ENCODE measurements around the gene FAM72D.
A peak's percentile ranks its signal among the peaks of the same experiment; 100 is the strongest.
"Not testable (repeated sequence)": the region's sequence is repeated elsewhere in the genome, so short reads cannot be mapped to it uniquely, and the experiment has no call there.

FAM72D gene

GRCh38 chr1:145127144-145127543, 31.4 kb downstream of the FAM72D start:
- not testable (repeated sequence) for H3K27ac ChIP-seq (ENCODE audit: low read length); H3K27me3 ChIP-seq (ENCODE audit: low read depth, low read length); H3K4me3 ChIP-seq (ENCODE audit: low read depth in 1 of 2, low read length in 2 of 2); H3K36me3 ChIP-seq (ENCODE audit: control insufficient read depth in 1 of 2, insufficient read depth in 2 of 2, low read length in 2 of 2); H3K4me1 ChIP-seq (ENCODE audit: control insufficient read depth in 1 of 2, insufficient read depth in 2 of 2, low read length in 2 of 2); H3K9me3 ChIP-seq (ENCODE audit: control insufficient read depth in 1 of 2, low read length in 2 of 2)

- not testable (repeated sequence) for H3K4me3 ChIP-seq (ENCODE audit: low read depth in 1 of 2, low read length in 2 of 2); H3K27ac ChIP-seq (ENCODE audit: low read length); H3K36me3 ChIP-seq (ENCODE audit: control insufficient read depth in 1 of 2, insufficient read depth in 2 of 2, low read length in 2 of 2); H3K9me3 ChIP-seq (ENCODE audit: control insufficient read depth in 1 of 2, low read length in 2 of 2); H3K4me1 ChIP-seq (ENCODE audit: control insufficient read depth in 1 of 2, insufficient read depth in 2 of 2, low read length in 2 of 2); H3K27me3 ChIP-seq (ENCODE audit: low read depth, low read length)
Observed at GRCh38 chr1:145128697-145129469, 33.1 kb downstream of the FAM72D start.

- not testable (repeated sequence) for H3K4me3 ChIP-seq (ENCODE audit: low read depth in 1 of 2, low read length in 2 of 2); H3K27me3 ChIP-seq (ENCODE audit: low read depth, low read length); H3K36me3 ChIP-seq (ENCODE audit: control insufficient read depth in 1 of 2, insufficient read depth in 2 of 2, low read length in 2 of 2); H3K27ac ChIP-seq (ENCODE audit: low read length); H3K4me1 ChIP-seq (ENCODE audit: control insufficient read depth in 1 of 2, insufficient read depth in 2 of 2, low read length in 2 of 2); H3K9me3 ChIP-seq (ENCODE audit: control insufficient read depth in 1 of 2, low read length in 2 of 2)
Observed at GRCh38 chr1:145134476-145134875, 38.7 kb downstream of the FAM72D start.

- not testable (repeated sequence) for H3K4me3 ChIP-seq (ENCODE audit: low read depth in 1 of 2, low read length in 2 of 2); H3K9me3 ChIP-seq (ENCODE audit: control insufficient read depth in 1 of 2, low read length in 2 of 2); H3K36me3 ChIP-seq (ENCODE audit: control insufficient read depth in 1 of 2, insufficient read depth in 2 of 2, low read length in 2 of 2); H3K4me1 ChIP-seq (ENCODE audit: control insufficient read depth in 1 of 2, insufficient read depth in 2 of 2, low read length in 2 of 2); H3K27me3 ChIP-seq (ENCODE audit: low read depth, low read length); H3K27ac ChIP-seq (ENCODE audit: low read length)
Observed at GRCh38 chr1:145140549-145140948, 44.8 kb downstream of the FAM72D start.

- H3K36me3 ChIP-seq (ENCODE audit: control insufficient read depth in 1 of 2, insufficient read depth in 2 of 2, low read length in 2 of 2); H3K4me1 ChIP-seq (ENCODE audit: control insufficient read depth in 1 of 2, insufficient read depth in 2 of 2, low read length in 2 of 2); H3K9me3 ChIP-seq (ENCODE audit: control insufficient read depth in 1 of 2, low read length in 2 of 2); H3K27me3 ChIP-seq (ENCODE audit: low read depth, low read length); H3K4me3 ChIP-seq (ENCODE audit: low read depth in 1 of 2, low read length in 2 of 2); H3K27ac ChIP-seq (ENCODE audit: low read length): not testable (repeated sequence)
Observed at GRCh38 chr1:145144264-145144913, 48.6 kb downstream of the FAM72D start.

GRCh38 chr1:145146308-145146707, 50.5 kb downstream of the FAM72D start:
- not testable (repeated sequence) for H3K4me3 ChIP-seq (ENCODE audit: low read depth in 1 of 2, low read length in 2 of 2); H3K9me3 ChIP-seq (ENCODE audit: control insufficient read depth in 1 of 2, low read length in 2 of 2); H3K27ac ChIP-seq (ENCODE audit: low read length); H3K36me3 ChIP-seq (ENCODE audit: control insufficient read depth in 1 of 2, insufficient read depth in 2 of 2, low read length in 2 of 2); H3K4me1 ChIP-seq (ENCODE audit: control insufficient read depth in 1 of 2, insufficient read depth in 2 of 2, low read length in 2 of 2); H3K27me3 ChIP-seq (ENCODE audit: low read depth, low read length)

GRCh38 chr1:145147172-145147571, 51.4 kb downstream of the FAM72D start:
- H3K4me1 ChIP-seq (ENCODE audit: control insufficient read depth in 1 of 2, insufficient read depth in 2 of 2, low read length in 2 of 2); H3K9me3 ChIP-seq (ENCODE audit: control insufficient read depth in 1 of 2, low read length in 2 of 2); H3K4me3 ChIP-seq (ENCODE audit: low read depth in 1 of 2, low read length in 2 of 2); H3K27ac ChIP-seq (ENCODE audit: low read length); H3K27me3 ChIP-seq (ENCODE audit: low read depth, low read length); H3K36me3 ChIP-seq (ENCODE audit: control insufficient read depth in 1 of 2, insufficient read depth in 2 of 2, low read length in 2 of 2): not testable (repeated sequence)

- H3K36me3 ChIP-seq (ENCODE audit: control insufficient read depth in 1 of 2, insufficient read depth in 2 of 2, low read length in 2 of 2); H3K27ac ChIP-seq (ENCODE audit: low read length); H3K27me3 ChIP-seq (ENCODE audit: low read depth, low read length); H3K4me3 ChIP-seq (ENCODE audit: low read depth in 1 of 2, low read length in 2 of 2); H3K9me3 ChIP-seq (ENCODE audit: control insufficient read depth in 1 of 2, low read length in 2 of 2); H3K4me1 ChIP-seq (ENCODE audit: control insufficient read depth in 1 of 2, insufficient read depth in 2 of 2, low read length in 2 of 2): not testable (repeated sequence)
Observed at GRCh38 chr1:145155421-145155820, 59.6 kb downstream of the FAM72D start.

- not testable (repeated sequence) for H3K9me3 ChIP-seq (ENCODE audit: control insufficient read depth in 1 of 2, low read length in 2 of 2); H3K36me3 ChIP-seq (ENCODE audit: control insufficient read depth in 1 of 2, insufficient read depth in 2 of 2, low read length in 2 of 2); H3K27me3 ChIP-seq (ENCODE audit: low read depth, low read length); H3K4me3 ChIP-seq (ENCODE audit: low read depth in 1 of 2, low read length in 2 of 2); H3K27ac ChIP-seq (ENCODE audit: low read length); H3K4me1 ChIP-seq (ENCODE audit: control insufficient read depth in 1 of 2, insufficient read depth in 2 of 2, low read length in 2 of 2)
Observed at GRCh38 chr1:145155873-145156272, 60.1 kb downstream of the FAM72D start.

GRCh38 chr1:145156891-145157610, 61.3 kb downstream of the FAM72D start:
- H3K4me1 ChIP-seq (ENCODE audit: control insufficient read depth in 1 of 2, insufficient read depth in 2 of 2, low read length in 2 of 2); H3K36me3 ChIP-seq (ENCODE audit: control insufficient read depth in 1 of 2, insufficient read depth in 2 of 2, low read length in 2 of 2); H3K9me3 ChIP-seq (ENCODE audit: control insufficient read depth in 1 of 2, low read length in 2 of 2); H3K27ac ChIP-seq (ENCODE audit: low read length); H3K27me3 ChIP-seq (ENCODE audit: low read depth, low read length): not testable (repeated sequence)
- peak overlapping the region in 1 of 2 donors; percentile 38 for H3K4me3 ChIP-seq (ENCODE audit: low read depth in 1 of 2, low read length in 2 of 2)

GRCh38 chr1:145157715-145158114, 61.9 kb downstream of the FAM72D start:
- not testable (repeated sequence) for H3K4me1 ChIP-seq (ENCODE audit: control insufficient read depth in 1 of 2, insufficient read depth in 2 of 2, low read length in 2 of 2); H3K27me3 ChIP-seq (ENCODE audit: low read depth, low read length); H3K4me3 ChIP-seq (ENCODE audit: low read depth in 1 of 2, low read length in 2 of 2)

More at GRCh38 chr1:145157715-145158114, 61.9 kb downstream of the FAM72D start:
- not testable (repeated sequence) for H3K36me3 ChIP-seq (ENCODE audit: control insufficient read depth in 1 of 2, insufficient read depth in 2 of 2, low read length in 2 of 2); H3K27ac ChIP-seq (ENCODE audit: low read length); H3K9me3 ChIP-seq (ENCODE audit: control insufficient read depth in 1 of 2, low read length in 2 of 2)
